ENCODE data around the gene RNU6-8. TPM values are rescaled to one million over a fixed set of nuclear protein-coding genes. Genes with fewer than 3 reads are reported as not detected.

RNU6-8 gene
- total RNA-seq, 6 donors from 2014 or later: not detected

- peak in 4 of 6 experiments; percentile 6 to 50 (median 15) for TF ChIP-seq CTCF (IDR thresholded peaks at IDR 0.05)
- no peak for TF ChIP-seq EP300 (IDR thresholded peaks at IDR 0.05)
- H3K27ac ChIP-seq: peak overlapping the region; percentile 52 to 76 (median 58)
- ATAC-seq (ENCODE audit: low FRiP score in 2 of 2) (peak; percentile 56 to 75), DNase-seq (peak in 1 of 2 donors; percentile 47)
- H3K4me3 ChIP-seq: no peak overlapping the region
- no peaks in the 10 kb centered on the region for H3K27me3 ChIP-seq
- H3K9me3 ChIP-seq: no peaks in the 10 kb centered on the region
- H3K36me3 ChIP-seq: no peaks in the 10 kb centered on the region
- WGBS, 2 donors: 68 to 74% methylated on average over 6 of the region's 6 CpGs
- H3K4me1 ChIP-seq: peaks cover 0 to 7% (median 0%) of the 10 kb centered on the region in 4 donors
These were observed 21.8 kb upstream of the RNU6-8 start for GRCh38 chr14:32224737-32225377.

GRCh38 chr14:32217301-32217700 lies 14.2 kb upstream of the RNU6-8 start:
- H3K9me3 ChIP-seq: no peaks in the 10 kb centered on the region
- 29 to 40% methylated on average over 5 of the region's 5 CpGs for WGBS, 2 donors
- TF ChIP-seq POLR2AphosphoS5 (IDR thresholded peaks at IDR 0.05) (no peak), EP300 (IDR thresholded peaks at IDR 0.05) (no peak)
- no peak overlapping the region for H3K4me3 ChIP-seq
- ATAC-seq (ENCODE audit: low FRiP score in 2 of 2): no peak
- no peaks in the 10 kb centered on the region for H3K27me3 ChIP-seq
- H3K27ac ChIP-seq: no peak overlapping the region
- no peaks in the 10 kb centered on the region for H3K36me3 ChIP-seq
- DNase-seq: no peak
- no peaks in the 10 kb centered on the region for H3K4me1 ChIP-seq

GRCh38 chr14:32212833-32213232 lies 9.8 kb upstream of the RNU6-8 start:
- H3K36me3 ChIP-seq: no peaks in the 10 kb centered on the region
- H3K9me3 ChIP-seq: no peaks in the 10 kb centered on the region
- TF ChIP-seq CTCF (IDR thresholded peaks at IDR 0.05): no peak
- TF ChIP-seq EP300 (IDR thresholded peaks at IDR 0.05): no peak
- TF ChIP-seq POLR2A (IDR thresholded peaks at IDR 0.05): no peak
- no peak for TF ChIP-seq POLR2AphosphoS5 (IDR thresholded peaks at IDR 0.05)
- no peaks in the 10 kb centered on the region for H3K27me3 ChIP-seq
- no peaks in the 10 kb centered on the region for H3K4me1 ChIP-seq
- H3K4me3 ChIP-seq: no peak overlapping the region
- H3K27ac ChIP-seq: no peak overlapping the region
- no peak for DNase-seq
- no peak for ATAC-seq (ENCODE audit: low FRiP score in 2 of 2)

- DNase-seq (no peak), ATAC-seq (ENCODE audit: low FRiP score in 2 of 2) (peak in 1 of 2 donors; percentile 23)
- Histone ChIP-seq H3K27ac (no peak overlapping the region), H3K4me1 (no peaks in the 10 kb centered on the region), H3K9me3 (no peaks in the 10 kb centered on the region), H3K4me3 (no peak overlapping the region), H3K27me3 (no peaks in the 10 kb centered on the region), H3K36me3 (no peaks in the 10 kb centered on the region)
- TF ChIP-seq POLR2AphosphoS5 (IDR thresholded peaks at IDR 0.05) (no peak), POLR2A (IDR thresholded peaks at IDR 0.05) (no peak), CTCF (IDR thresholded peaks at IDR 0.05) (no peak), EP300 (IDR thresholded peaks at IDR 0.05) (no peak)
- WGBS, 2 donors: 91 to 100% methylated on average over 3 of the region's 3 CpGs
These were observed 8.0 kb upstream of the RNU6-8 start for GRCh38 chr14:32211068-32211404.

- H3K4me1 ChIP-seq: peaks cover 0 to under 1% (median 0%) of the 10 kb centered on the region in 4 donors
- H3K36me3 ChIP-seq: no peaks in the 10 kb centered on the region
- no peak for TF ChIP-seq POLR2AphosphoS5 (IDR thresholded peaks at IDR 0.05)
- TF ChIP-seq CTCF (IDR thresholded peaks at IDR 0.05): no peak
- TF ChIP-seq EP300 (IDR thresholded peaks at IDR 0.05): no peak
- TF ChIP-seq POLR2A (IDR thresholded peaks at IDR 0.05): no peak
- H3K27me3 ChIP-seq: no peaks in the 10 kb centered on the region
- ATAC-seq (ENCODE audit: low FRiP score in 2 of 2): no peak
- no peaks in the 10 kb centered on the region for H3K9me3 ChIP-seq
- no peak for DNase-seq
- H3K4me3 ChIP-seq: no peak overlapping the region
- no peak overlapping the region for H3K27ac ChIP-seq
These were observed 6.4 kb upstream of the RNU6-8 start for GRCh38 chr14:32209471-32209870.
